Neural crest cell (in vitro differentiated cells): ENCODE measurements around the gene MANEA. TPM values are rescaled to one million over a fixed set of nuclear protein-coding genes. Genes with fewer than 3 reads are reported as not detected.

ENCODE experiments used
- DNase-seq: peaks from one replicate; pipeline ENCODE4 v3.0.0; 2021; ENCODE audit warnings: low read depth, mixed read lengths, low spot score
- H3K27ac Mint-ChIP-seq: one replicate; pipeline ENCODE4 v1.8.0; 2021; ENCODE audit warnings: mild to moderate bottlenecking, mixed read lengths; ENCODE audit not compliant: unreplicated experiment
- H3K27me3 Mint-ChIP-seq: 2 replicates; pipeline ENCODE4 v1.8.0; 2021; ENCODE audit warnings: low read depth, mild to moderate bottlenecking, mixed read lengths
- H3K36me3 Mint-ChIP-seq: 2 replicates; pipeline ENCODE4 v1.8.0; 2021; ENCODE audit warnings: low read depth, mild to moderate bottlenecking, mixed read lengths
- H3K4me1 Mint-ChIP-seq: 2 replicates; pipeline ENCODE4 v1.8.0; 2021; ENCODE audit warnings: mixed read lengths
- H3K4me3 Mint-ChIP-seq: one replicate; pipeline ENCODE4 v1.8.0; 2021; ENCODE audit warnings: mild to moderate bottlenecking, mixed read lengths
- H3K9me3 Mint-ChIP-seq: 2 replicates; pipeline ENCODE4 v1.8.0; 2021; ENCODE audit warnings: mixed read lengths
- CTCF ChIP-seq: fragments of 200-600 bp; sonication (generic); conservative IDR thresholded peaks from 2 replicates; pipeline ENCODE4 v1.5.0; 2021; ENCODE audit warnings: antibody characterized with exemption, mild to moderate bottlenecking
- total RNA-seq: library from RNA; stranded (reverse); gene quantifications from 2 replicates; pipeline ENCODE4 v1.2.1, GENCODE V29; 2021

MANEA gene
- total RNA-seq, 1 donor from 2014 or later = 14.4 TPM

- Mint-ChIP-seq H3K36me3 (no peaks in the 10 kb centered on the region), H3K4me3 (no peak overlapping the region), H3K9me3 (peaks cover 12% of the 10 kb centered on the region), H3K27me3 (no peaks in the 10 kb centered on the region), H3K4me1 (no peaks in the 10 kb centered on the region), H3K27ac (no peak overlapping the region)
- no peak for TF ChIP-seq CTCF
- DNase-seq = no peak
Measured at GRCh38 chr6:95649451-95649850, 72.1 kb downstream of the MANEA start.

- no peaks in the 10 kb centered on the region for H3K9me3 Mint-ChIP-seq
- no peak for DNase-seq
- no peaks in the 10 kb centered on the region for H3K27me3 Mint-ChIP-seq
- no peaks in the 10 kb centered on the region for H3K36me3 Mint-ChIP-seq
- TF ChIP-seq CTCF = no peak
- peaks cover 5% of the 10 kb centered on the region for H3K4me1 Mint-ChIP-seq
- H3K4me3 Mint-ChIP-seq = no peak overlapping the region
- H3K27ac Mint-ChIP-seq = no peak overlapping the region
Measured at GRCh38 chr6:95654176-95654575, 76.8 kb downstream of the MANEA start.

- no peak overlapping the region for H3K27ac Mint-ChIP-seq
- no peaks in the 10 kb centered on the region for H3K36me3 Mint-ChIP-seq
Measured at GRCh38 chr6:95658886-95659285, 81.6 kb downstream of the MANEA start.

More at GRCh38 chr6:95658886-95659285, 81.6 kb downstream of the MANEA start:
- Mint-ChIP-seq H3K9me3 (no peaks in the 10 kb centered on the region), H3K27me3 (no peaks in the 10 kb centered on the region), H3K4me3 (no peak overlapping the region), H3K4me1 (peaks cover 5% of the 10 kb centered on the region)
- DNase-seq = no peak
- TF ChIP-seq CTCF = no peak
